Cardiac fibroblast (primary cell): ENCODE measurements around the gene INPP5F.

Experiments
- DNase-seq, 2 donors: peaks; one replicate each; pipeline versions ENCODE4 v3.0.0 to v3.0.0-alpha.2; 2010; ENCODE audit warnings: low read depth in 2 of 2
- H3K4me3 ChIP-seq, 2 donors: replicated peaks in 1 of 2; 1 replicate in 1 of 2; 2 replicates in 1 of 2; pipeline ENCODE4 v1.5.1; 2011; ENCODE audit warnings: low read depth in 2 of 2, low read length in 2 of 2, mild to moderate bottlenecking in 2 of 2, moderate library complexity in 1 of 2
- TF ChIP-seq, protein P1 (sequence below): IDR thresholded peaks from one replicate; pipeline ENCODE4 v1.5.1; 2011; ENCODE audit warnings: low read depth, mild to moderate bottlenecking, low read length, inconsistent platforms

The INPP5F gene

DNA sequence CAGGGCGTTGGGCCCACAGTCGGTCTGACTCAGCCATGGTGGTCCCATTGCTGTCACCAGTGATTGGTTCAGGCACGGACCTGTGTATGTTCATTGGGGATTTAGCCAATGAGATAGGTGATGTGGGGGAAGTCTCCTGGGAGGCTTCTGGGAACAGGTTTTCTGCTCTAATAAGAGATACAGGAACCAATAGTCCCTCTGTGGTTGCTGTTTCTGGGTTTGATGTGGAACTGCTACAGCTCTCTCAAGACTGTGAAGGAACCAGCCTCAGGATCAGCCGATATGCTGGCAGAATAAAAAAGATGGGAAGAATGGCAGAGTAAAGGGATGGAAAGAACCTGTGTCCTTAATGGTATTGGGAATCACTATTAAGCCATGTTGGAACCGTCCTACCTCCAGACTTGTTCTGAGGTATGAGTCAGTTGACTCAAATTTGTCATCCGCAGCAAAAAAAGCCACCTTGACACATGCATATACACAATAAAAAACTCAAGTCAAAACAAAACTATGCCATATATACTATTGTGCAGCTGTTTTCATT lies 76.2 kb downstream of the INPP5F start:
- H3K4me3 ChIP-seq, result no peak overlapping the region
- no peak for DNase-seq
- TF ChIP-seq, protein P1, sequence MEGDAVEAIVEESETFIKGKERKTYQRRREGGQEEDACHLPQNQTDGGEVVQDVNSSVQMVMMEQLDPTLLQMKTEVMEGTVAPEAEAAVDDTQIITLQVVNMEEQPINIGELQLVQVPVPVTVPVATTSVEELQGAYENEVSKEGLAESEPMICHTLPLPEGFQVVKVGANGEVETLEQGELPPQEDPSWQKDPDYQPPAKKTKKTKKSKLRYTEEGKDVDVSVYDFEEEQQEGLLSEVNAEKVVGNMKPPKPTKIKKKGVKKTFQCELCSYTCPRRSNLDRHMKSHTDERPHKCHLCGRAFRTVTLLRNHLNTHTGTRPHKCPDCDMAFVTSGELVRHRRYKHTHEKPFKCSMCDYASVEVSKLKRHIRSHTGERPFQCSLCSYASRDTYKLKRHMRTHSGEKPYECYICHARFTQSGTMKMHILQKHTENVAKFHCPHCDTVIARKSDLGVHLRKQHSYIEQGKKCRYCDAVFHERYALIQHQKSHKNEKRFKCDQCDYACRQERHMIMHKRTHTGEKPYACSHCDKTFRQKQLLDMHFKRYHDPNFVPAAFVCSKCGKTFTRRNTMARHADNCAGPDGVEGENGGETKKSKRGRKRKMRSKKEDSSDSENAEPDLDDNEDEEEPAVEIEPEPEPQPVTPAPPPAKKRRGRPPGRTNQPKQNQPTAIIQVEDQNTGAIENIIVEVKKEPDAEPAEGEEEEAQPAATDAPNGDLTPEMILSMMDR, result no peak

DNA sequence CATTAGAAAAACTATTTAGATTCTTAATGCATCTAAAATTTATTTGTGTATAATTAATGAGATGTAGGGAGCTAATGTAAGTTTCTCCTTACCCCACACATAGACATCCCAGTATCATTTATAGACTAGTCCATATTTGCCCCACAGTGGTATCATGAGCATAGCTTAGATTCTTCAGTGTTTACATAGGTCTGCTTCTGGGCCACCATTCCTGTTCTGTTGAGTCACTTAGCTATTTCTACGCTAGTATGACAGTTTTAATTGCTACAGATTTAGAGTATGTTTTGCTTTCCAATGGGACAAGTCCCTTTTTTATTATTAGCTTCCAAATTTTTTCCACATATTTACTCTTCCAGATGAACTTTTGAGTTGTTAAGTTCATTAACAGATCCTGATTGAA lies 77.4 kb downstream of the INPP5F start:
- peak; percentile 15 to 74 for DNase-seq
- TF ChIP-seq, protein P1, result no peak
- H3K4me3 ChIP-seq, result no peak overlapping the region

DNA sequence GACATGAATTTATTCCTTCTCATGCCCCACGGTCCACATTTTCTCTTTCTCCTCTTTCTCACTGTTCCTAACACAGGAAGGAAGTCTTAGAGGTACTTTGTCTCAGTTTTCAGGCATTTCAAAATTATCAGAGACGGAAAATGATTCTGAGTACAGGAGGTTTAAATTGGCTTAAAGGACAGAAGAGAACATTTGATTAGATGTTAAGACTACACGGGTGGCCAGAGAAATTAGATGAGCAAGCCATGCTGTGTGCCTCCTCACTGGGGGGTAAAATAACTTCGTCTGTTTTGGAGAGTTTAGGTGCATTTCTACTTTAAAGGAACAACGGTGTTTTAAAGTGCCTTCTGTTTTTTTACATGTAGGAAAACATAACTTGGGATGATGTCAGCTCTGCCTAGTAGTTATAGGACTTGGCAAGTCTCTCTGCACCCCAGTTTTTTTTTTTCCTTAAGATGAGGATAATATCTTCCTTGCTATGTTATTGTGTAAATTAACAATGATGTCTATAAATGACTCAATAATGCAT lies 79.9 kb downstream of the INPP5F start:
- TF ChIP-seq, protein P1, result no peak
- no peak overlapping the region for H3K4me3 ChIP-seq
- DNase-seq, result peak in 1 of 2 donors; percentile 6

GRCh38 chr10:119806334-119807130 lies 80.7 kb downstream of the INPP5F start:
- H3K4me3 ChIP-seq, result no peak overlapping the region
- TF ChIP-seq, protein P1, result no peak
- no peak for DNase-seq

DNA sequence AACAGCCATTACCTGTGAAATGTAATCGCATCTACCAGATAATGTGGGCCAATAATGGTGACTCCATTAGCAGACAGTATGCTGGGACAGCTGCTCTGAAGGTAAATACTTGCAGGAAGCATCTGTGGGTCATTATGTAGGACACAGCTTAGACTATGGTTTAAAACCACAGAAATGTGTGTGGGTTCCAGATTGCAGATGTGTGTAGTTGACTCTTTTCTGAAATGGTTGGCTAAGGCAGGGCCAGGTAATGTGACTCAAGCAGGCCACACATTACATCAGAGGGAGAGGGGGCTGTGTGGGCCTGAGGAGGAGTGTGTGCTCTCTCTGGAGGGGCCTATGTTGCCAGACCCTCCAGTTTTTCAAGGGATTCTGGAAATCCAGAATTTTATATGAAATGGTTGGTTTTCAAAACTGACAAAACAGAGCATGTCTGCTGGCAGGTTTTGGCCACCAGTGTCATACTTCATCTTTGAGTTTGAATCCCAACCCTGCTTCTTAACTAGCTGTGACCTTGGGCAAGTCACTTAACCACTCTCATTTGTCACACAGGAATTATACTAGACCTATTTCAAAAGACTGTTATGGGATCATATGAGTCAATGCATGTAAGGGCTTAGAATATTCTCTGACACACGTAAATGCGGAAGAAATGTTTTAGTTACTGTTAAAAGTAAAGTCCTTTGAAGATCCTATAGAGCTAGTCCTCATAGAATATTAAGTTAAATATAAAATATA lies 82.3 kb downstream of the INPP5F start:
- peak; percentile 13 to 72 for DNase-seq
- no peak overlapping the region for H3K4me3 ChIP-seq
- TF ChIP-seq, protein P1, result no peak

GRCh38 chr10:119811122-119811521 lies 85.3 kb downstream of the INPP5F start:
- TF ChIP-seq, protein P1, result no peak
- DNase-seq, result no peak
- no peak overlapping the region for H3K4me3 ChIP-seq
